GM21528 (cell line): ENCODE data around the gene ZDHHC11B.
"Not testable (repeated sequence)": the region's sequence is repeated elsewhere in the genome, so short reads cannot be mapped to it uniquely, and the experiment has no call there.

ENCODE experiments used
- ATAC-seq: cut with Tn5 transposase; IDR thresholded peaks from one replicate; pipeline ENCODE4 v1.9.1; 2021; ENCODE audit warnings: mild to moderate bottlenecking, moderate library complexity; ENCODE audit not compliant: unreplicated experiment, low FRiP score

Gene ZDHHC11B

GRCh38 chr5:754143-754632, 30.3 kb downstream of the ZDHHC11B start:
- ATAC-seq = not testable (repeated sequence)

- not testable (repeated sequence) for ATAC-seq
These were observed 30.9 kb downstream of the ZDHHC11B start for GRCh38 chr5:753567-754142.

- ATAC-seq = not testable (repeated sequence)
These were observed 31.9 kb downstream of the ZDHHC11B start for GRCh38 chr5:752532-753115.

- not testable (repeated sequence) for ATAC-seq
These were observed 32.5 kb downstream of the ZDHHC11B start for GRCh38 chr5:751992-752391.

- ATAC-seq = no peak
These were observed 33.0 kb downstream of the ZDHHC11B start for GRCh38 chr5:751496-751895.

- ATAC-seq = not testable (repeated sequence)
These were observed 34.3 kb downstream of the ZDHHC11B start for GRCh38 chr5:750226-750625.

GRCh38 chr5:749101-749670, 35.3 kb downstream of the ZDHHC11B start:
- ATAC-seq = no peak

GRCh38 chr5:748011-748980, 36.2 kb downstream of the ZDHHC11B start:
- not testable (repeated sequence) for ATAC-seq

- ATAC-seq = not testable (repeated sequence)
These were observed 37.2 kb downstream of the ZDHHC11B start for GRCh38 chr5:747303-747844.

- no peak for ATAC-seq
These were observed 38.2 kb downstream of the ZDHHC11B start for GRCh38 chr5:746258-746761.

- not testable (repeated sequence) for ATAC-seq
These were observed 39.0 kb downstream of the ZDHHC11B start for GRCh38 chr5:745272-746142.

GRCh38 chr5:743696-744404, 40.7 kb downstream of the ZDHHC11B start:
- not testable (repeated sequence) for ATAC-seq

GRCh38 chr5:742276-742675, 42.3 kb downstream of the ZDHHC11B start:
- not testable (repeated sequence) for ATAC-seq

GRCh38 chr5:734145-734544, 50.4 kb downstream of the ZDHHC11B start:
- not testable (repeated sequence) for ATAC-seq

- ATAC-seq = not testable (repeated sequence)
These were observed 51.6 kb downstream of the ZDHHC11B start for GRCh38 chr5:732754-733454.

GRCh38 chr5:729225-729624, 55.3 kb downstream of the ZDHHC11B start:
- ATAC-seq = not testable (repeated sequence)

- not testable (repeated sequence) for ATAC-seq
These were observed 57.4 kb downstream of the ZDHHC11B start for GRCh38 chr5:727087-727486.

GRCh38 chr5:723865-724264, 60.7 kb downstream of the ZDHHC11B start:
- not testable (repeated sequence) for ATAC-seq
